ENCODE results near the gene LRCH1.

The LRCH1 gene

GRCh38 chr13:46665633-46666482 lies 112.9 kb downstream of the LRCH1 start:
- no peak for DNase-seq (ENCODE audit: low read depth)

- no peak for DNase-seq (ENCODE audit: low read depth)
Measured at GRCh38 chr13:46666727-46667456, 113.9 kb downstream of the LRCH1 start.

GRCh38 chr13:46667687-46668281 lies 114.8 kb downstream of the LRCH1 start:
- DNase-seq (ENCODE audit: low read depth): no peak

- DNase-seq (ENCODE audit: low read depth): no peak
Measured at GRCh38 chr13:46668302-46668720, 115.3 kb downstream of the LRCH1 start.

GRCh38 chr13:46668931-46669525 lies 116.1 kb downstream of the LRCH1 start:
- DNase-seq (ENCODE audit: low read depth): no peak

GRCh38 chr13:46672338-46673090 lies 119.5 kb downstream of the LRCH1 start:
- DNase-seq (ENCODE audit: low read depth): no peak

GRCh38 chr13:46675016-46675415 lies 122.0 kb downstream of the LRCH1 start:
- no peak for DNase-seq (ENCODE audit: low read depth)

GRCh38 chr13:46676378-46676725 lies 123.4 kb downstream of the LRCH1 start:
- DNase-seq (ENCODE audit: low read depth): no peak

GRCh38 chr13:46679369-46680120 lies 126.6 kb downstream of the LRCH1 start:
- DNase-seq (ENCODE audit: low read depth): no peak

- DNase-seq (ENCODE audit: low read depth): no peak
Measured at GRCh38 chr13:46682015-46682414, 129.0 kb downstream of the LRCH1 start.

GRCh38 chr13:46682707-46683106 lies 129.7 kb downstream of the LRCH1 start:
- no peak for DNase-seq (ENCODE audit: low read depth)

- DNase-seq (ENCODE audit: low read depth): no peak
Measured at GRCh38 chr13:46683676-46684260, 130.8 kb downstream of the LRCH1 start.

GRCh38 chr13:46684287-46685001 lies 131.5 kb downstream of the LRCH1 start:
- no peak for DNase-seq (ENCODE audit: low read depth)

GRCh38 chr13:46685006-46685730 lies 132.2 kb downstream of the LRCH1 start:
- no peak for DNase-seq (ENCODE audit: low read depth)

- DNase-seq (ENCODE audit: low read depth): no peak
Measured at GRCh38 chr13:46686171-46686570, 133.2 kb downstream of the LRCH1 start.

- DNase-seq (ENCODE audit: low read depth): no peak
Measured at GRCh38 chr13:46687810-46688209, 134.8 kb downstream of the LRCH1 start.

- no peak for DNase-seq (ENCODE audit: low read depth)
Measured at GRCh38 chr13:46688306-46688705, 135.3 kb downstream of the LRCH1 start.

- DNase-seq (ENCODE audit: low read depth): no peak
Measured at GRCh38 chr13:46698014-46698413, 145.0 kb downstream of the LRCH1 start.

GRCh38 chr13:46698910-46699460 lies 146.0 kb downstream of the LRCH1 start:
- no peak for DNase-seq (ENCODE audit: low read depth)
